ENCODE data around the gene CUEDC2.

DNA sequence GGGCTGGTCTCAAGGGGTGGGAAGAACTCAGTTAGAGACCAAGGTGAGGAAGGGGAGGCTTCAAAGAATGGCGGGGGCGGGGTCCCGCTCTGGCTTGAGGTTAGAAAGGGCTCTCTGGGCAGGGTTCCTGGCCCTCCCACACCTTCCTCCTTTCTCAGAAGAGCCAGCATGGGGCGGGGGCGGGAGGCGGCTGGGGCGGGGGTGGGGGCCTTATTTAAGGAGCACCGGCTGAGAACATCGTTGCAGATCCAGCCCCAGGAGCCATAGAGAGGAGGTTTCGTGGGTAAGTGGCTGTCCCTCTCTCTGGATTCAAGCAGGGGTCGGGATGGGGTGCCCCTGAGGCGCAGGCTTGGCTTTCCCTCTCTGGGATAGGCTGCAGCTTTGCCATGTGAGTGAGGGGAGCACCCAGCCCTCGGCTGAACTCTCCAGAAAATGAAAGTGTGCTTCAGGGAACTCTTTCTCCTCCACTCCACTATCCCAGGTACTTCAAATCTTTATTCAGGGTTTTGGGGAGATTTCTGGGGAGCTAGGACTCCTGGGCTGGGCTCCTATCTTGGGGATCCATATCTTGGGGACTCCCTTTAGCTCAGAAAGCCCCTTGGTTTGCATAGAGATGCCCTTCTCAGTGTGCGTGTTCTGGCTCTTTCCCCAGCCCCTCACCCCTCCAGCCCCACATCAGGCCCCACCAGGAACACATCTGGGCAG is 3.3 kb upstream of the CUEDC2 start:
- TF ChIP-seq EP300 (IDR thresholded peaks at IDR 0.05; ENCODE audit: low read depth) = no peak
- TF ChIP-seq, protein P1, sequence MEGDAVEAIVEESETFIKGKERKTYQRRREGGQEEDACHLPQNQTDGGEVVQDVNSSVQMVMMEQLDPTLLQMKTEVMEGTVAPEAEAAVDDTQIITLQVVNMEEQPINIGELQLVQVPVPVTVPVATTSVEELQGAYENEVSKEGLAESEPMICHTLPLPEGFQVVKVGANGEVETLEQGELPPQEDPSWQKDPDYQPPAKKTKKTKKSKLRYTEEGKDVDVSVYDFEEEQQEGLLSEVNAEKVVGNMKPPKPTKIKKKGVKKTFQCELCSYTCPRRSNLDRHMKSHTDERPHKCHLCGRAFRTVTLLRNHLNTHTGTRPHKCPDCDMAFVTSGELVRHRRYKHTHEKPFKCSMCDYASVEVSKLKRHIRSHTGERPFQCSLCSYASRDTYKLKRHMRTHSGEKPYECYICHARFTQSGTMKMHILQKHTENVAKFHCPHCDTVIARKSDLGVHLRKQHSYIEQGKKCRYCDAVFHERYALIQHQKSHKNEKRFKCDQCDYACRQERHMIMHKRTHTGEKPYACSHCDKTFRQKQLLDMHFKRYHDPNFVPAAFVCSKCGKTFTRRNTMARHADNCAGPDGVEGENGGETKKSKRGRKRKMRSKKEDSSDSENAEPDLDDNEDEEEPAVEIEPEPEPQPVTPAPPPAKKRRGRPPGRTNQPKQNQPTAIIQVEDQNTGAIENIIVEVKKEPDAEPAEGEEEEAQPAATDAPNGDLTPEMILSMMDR (IDR thresholded peaks at IDR 0.05) = no peak
- TF ChIP-seq POLR2AphosphoS5 (IDR thresholded peaks at IDR 0.05) = no peak

Data from transverse colon (tissue), 4 donors.